Astrocyte (in vitro differentiated cells and primary cell): Measurements from ENCODE around the gene UNC79.

Experiments used
- CTCF ChIP-seq: IDR thresholded peaks from 2 replicates; pipeline ENCODE4 v1.5.1; 2011; ENCODE audit warnings: low read depth, mild to moderate bottlenecking, inconsistent platforms, low read length, moderate library complexity; ENCODE audit not compliant: insufficient read depth
- EZH2 ChIP-seq: IDR thresholded peaks from 2 replicates; pipeline ENCODE4 v1.6.1; 2012; ENCODE audit warnings: mild to moderate bottlenecking, low read length, inconsistent platforms; ENCODE audit not compliant: insufficient read depth

- TF ChIP-seq CTCF: no peak
- TF ChIP-seq EZH2: no peak
Measured at GRCh38 chr14:93712079-93712837, 281.5 kb downstream of the UNC79 start.
